Fibroblast of skin of right biceps (primary cell): Measurements from ENCODE around the gene SPATA33.
"Not testable (repeated sequence)": the region's sequence is repeated elsewhere in the genome, so short reads cannot be mapped to it uniquely, and the experiment has no call there.

Experiments
- DNase-seq: peaks from one replicate; pipeline ENCODE4 v3.0.0-alpha.2; 2013

The SPATA33 gene

GRCh38 chr16:89695086-89695874 lies 37.6 kb downstream of the SPATA33 start:
- no peak for DNase-seq

- no peak for DNase-seq
Measured at GRCh38 chr16:89695875-89696669, 38.4 kb downstream of the SPATA33 start.

GRCh38 chr16:89696670-89697128 lies 39.1 kb downstream of the SPATA33 start:
- DNase-seq = no peak

- no peak for DNase-seq
Measured at GRCh38 chr16:89697161-89697615, 39.6 kb downstream of the SPATA33 start.

GRCh38 chr16:89697616-89698331 lies 40.1 kb downstream of the SPATA33 start:
- DNase-seq = no peak

DNA sequence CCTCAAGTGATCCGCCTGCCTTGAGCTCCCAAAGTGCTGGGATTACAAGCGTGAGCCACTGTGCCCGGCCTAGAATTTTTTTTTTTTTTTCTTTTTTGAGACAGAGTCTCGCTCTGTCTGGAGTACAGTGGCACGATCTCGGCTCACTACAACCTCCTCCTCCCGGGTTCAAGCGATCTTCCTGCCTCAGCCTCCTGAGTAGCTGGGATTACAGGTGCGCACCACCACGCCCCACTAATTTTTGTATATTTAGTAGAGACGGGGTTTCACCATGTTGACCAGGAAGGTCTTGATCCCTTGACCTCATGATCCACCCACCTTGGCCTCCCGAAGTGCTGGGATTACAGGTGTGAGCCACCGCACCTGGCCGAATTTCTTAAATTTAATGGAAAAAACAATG lies 41.1 kb downstream of the SPATA33 start:
- DNase-seq = not testable (repeated sequence)

- not testable (repeated sequence) for DNase-seq
Measured at GRCh38 chr16:89699629-89700099, 42.0 kb downstream of the SPATA33 start.

- DNase-seq = peak; percentile 97
Measured at GRCh38 chr16:89700100-89700648, 42.5 kb downstream of the SPATA33 start.

- peak; percentile 23 for DNase-seq
Measured at GRCh38 chr16:89700649-89701424, 43.2 kb downstream of the SPATA33 start.

GRCh38 chr16:89701425-89702406 lies 44.1 kb downstream of the SPATA33 start, which contains the start of gene SPATA2L:
Gene SPATA2L, minus strand, starts transcription at chr16:89701705. Its CDS starts 473 bp downstream, at chr16:89701232.
- DNase-seq = peak; percentile 78

GRCh38 chr16:89704281-89704680 lies 46.6 kb downstream of the SPATA33 start:
- DNase-seq = no peak

DNA sequence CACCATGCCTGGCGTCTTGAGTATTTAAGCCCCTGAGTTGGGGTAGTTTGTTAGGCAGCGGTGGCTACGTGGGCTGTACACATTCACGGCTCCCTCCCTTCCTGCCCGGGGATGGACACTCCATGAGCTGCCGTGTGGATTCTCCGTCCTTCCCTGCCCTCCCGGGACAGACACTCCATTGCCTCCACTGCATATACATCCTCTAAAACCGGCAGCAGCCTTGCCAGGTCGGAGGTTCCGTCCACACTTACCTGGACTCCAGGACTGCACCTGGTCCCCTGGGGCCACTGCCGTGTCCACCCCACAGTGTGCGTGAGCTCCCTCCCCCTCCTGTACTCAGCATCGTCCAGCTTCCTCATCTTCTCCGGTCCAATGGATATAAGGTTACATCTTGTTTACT lies 47.4 kb downstream of the SPATA33 start:
- DNase-seq = no peak

GRCh38 chr16:89706518-89707260 lies 49.1 kb downstream of the SPATA33 start:
- no peak for DNase-seq

DNA sequence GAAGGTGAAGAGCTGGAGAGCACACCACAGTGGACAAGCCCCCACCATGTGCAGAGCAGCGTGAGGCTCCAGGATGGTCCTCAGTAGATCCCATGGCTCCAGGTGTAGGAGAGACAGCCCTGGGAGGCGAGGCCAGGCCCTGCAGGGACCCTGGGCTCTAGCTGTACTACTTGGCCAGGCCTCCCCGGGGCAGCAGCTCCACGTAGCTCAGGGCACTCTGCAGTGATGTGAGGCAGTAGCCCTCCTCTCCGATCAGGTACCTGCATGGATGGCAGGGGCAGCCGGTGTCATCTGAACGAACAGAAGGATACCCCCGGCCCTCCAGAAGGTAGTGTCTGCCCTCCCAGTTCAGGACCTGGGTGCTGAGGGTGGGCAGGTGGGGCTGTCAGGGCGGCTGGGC lies 50.1 kb downstream of the SPATA33 start:
- DNase-seq = no peak

DNA sequence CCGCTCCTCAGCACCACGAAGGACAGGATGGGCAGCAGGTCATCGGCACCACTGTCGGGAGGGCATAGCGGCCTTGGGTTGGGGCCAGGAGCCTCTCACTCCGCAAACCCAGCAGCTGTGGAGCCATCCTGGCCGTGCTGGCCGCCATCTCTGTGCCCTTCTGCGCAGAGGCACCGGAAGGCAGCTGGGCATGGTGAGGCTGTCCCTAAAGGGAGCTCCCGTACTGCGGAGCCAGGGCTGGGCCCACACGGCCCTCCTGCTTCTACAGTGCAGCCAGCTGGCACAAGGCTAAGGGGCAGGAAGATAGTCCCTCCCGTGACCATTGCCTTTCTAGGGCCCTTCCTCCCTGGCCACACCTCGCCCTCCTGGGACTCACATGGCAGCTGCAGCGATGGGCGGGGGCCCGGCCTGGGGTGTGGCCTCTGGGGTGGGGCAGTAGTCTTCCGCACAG lies 50.9 kb downstream of the SPATA33 start:
- DNase-seq = no peak

DNA sequence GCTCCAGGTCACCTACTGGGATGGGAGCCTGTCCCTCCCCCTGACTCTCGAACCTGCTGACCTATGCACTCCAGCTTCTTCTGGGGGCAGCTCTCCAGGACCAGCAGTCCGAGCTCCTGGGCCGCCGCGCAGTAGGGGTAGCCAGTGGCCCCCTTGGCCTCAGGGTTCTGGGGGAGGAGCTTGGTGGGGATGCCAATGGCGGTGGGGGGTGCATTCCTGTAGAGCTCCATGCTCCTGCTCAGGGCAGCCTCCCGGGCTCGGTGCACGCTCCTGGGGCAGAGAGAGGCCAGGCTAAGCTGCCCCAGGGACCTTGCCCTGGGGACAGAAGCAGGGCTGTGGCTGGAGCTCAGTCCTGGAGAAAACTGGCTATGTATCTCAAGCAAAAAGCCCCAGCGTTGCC lies 51.5 kb downstream of the SPATA33 start:
- no peak for DNase-seq

DNA sequence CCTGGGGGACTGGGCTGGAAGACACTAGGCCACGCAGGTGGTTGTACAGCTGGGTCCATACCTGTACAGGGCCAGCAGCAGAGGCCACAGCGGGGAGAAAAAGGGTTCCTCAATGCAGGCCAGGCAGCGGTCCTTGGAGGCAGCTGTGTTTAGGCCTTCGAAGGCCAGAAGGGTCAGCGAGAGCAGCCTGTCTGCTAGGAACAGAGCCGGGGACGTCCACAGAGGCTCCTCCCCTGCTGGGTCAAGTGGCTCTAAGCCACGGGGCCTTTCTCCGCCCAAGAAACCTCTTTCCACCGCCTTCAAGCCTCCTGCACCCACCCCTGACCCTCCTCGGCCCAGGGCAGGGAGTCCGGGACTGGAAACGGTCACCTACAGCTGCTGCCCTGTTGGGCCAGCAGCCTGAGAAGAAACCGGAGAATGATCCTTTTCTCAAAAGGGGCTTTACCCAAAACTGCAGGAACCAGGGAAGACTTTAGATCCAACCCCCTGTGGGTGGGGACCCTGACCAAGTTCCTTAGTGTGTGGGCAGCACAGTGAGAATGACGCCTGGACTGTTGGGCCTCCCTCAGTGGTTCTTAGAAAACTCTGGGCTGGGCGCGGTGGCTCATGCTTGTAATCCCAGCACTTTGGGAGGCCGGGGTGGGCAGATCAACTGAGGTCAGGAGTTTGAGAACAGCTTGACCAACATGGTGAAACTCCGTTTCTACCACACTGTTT lies 52.2 kb downstream of the SPATA33 start:
- DNase-seq = no peak

DNA sequence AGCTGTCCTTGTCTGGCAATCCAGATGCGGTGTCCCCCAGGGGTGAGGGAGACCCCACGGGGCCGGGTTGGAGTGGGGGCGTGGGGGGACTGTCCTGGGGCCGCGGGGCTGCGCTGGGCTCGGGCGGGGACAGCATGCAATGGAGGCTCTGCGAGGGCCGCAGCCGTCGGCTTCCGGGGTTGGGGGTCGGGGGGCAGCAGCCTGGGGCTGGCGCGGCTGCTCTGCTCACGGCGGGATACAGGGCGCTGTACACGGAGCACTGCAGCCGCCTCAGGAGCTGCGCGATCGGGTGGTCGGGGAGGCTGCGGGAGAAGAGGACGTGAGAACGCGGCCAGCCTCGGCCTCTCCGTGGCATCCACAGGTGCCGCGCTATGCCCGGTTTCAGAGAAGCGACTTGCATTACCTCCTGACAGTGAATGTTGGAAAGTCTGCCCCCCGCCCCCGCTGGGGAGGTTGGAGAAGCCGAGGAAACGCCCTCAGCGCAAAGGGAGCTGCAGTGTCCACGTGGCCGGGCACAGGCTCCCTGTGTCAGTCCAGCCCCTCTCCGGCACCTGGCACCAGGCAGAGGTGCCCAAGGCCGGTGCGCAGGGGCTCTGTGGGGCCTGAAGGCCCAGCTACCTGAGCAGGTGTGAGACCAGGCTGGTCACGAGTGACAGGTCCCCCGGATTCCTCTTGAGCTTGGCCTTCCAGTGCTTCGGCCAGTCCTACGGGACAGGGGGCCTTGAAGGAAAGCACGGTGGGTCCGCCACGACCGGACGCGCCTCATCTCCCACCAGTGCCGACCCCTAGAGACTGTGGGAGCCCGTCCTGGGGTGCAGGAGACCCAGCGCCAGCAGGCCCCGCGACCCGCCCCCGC lies 53.3 kb downstream of the SPATA33 start:
- no peak for DNase-seq
